Body of pancreas (tissue), 4 donors: ENCODE results near the gene DOC2B. TPM values are rescaled to one million over a fixed set of nuclear protein-coding genes. Genes with fewer than 3 reads are reported as not detected.

Experiments
- ATAC-seq: fragments of 150-250 bp; one replicate; pipeline ENCODE4 v1.9.1; 2016
- DNase-seq, 4 donors: peaks; one replicate each; pipeline ENCODE4 v3.0.0-alpha.2; 2019
- H3K27ac ChIP-seq, 4 donors: fragments of 200-600 bp; sonication (generic); 1 replicate in 3 of 4; 2 replicates in 1 of 4; pipeline versions ENCODE4 v1.5.1 to v1.6.1; 2016 to 2019; ENCODE audit warnings: mild to moderate bottlenecking in 1 of 4, mixed read lengths in 1 of 4, moderate library complexity in 1 of 4
- H3K27me3 ChIP-seq, 2 donors: fragments of 200-600 bp; sonication (generic); one replicate each; pipeline ENCODE4 v1.6.0; 2016; ENCODE audit warnings: mild to moderate bottlenecking in 1 of 2
- H3K36me3 ChIP-seq, 2 donors: fragments of 200-600 bp; sonication (generic); replicated peaks in 1 of 2; 2 replicates each; pipeline ENCODE4 v1.5.1; 2016; ENCODE audit warnings: low read depth in 2 of 2; ENCODE audit not compliant: insufficient read depth in 1 of 2
- H3K4me1 ChIP-seq: fragments of 200-600 bp; sonication (generic); one replicate; pipeline ENCODE4 v1.6.0; 2016
- H3K4me3 ChIP-seq, 2 donors: fragments of 200-600 bp; sonication (generic); 1 replicate in 1 of 2; 2 replicates in 1 of 2; pipeline ENCODE4 v1.5.1; 2016 to 2019
- H3K9me3 ChIP-seq, 3 donors: fragments of 200-600 bp; sonication (generic); 1 replicate in 2 of 3; 2 replicates in 1 of 3; pipeline ENCODE4 v1.5.1; 2016
- POLR2A ChIP-seq, 3 donors: fragments of 450-650 bp; IDR thresholded peaks; one replicate each; pipeline ENCODE4 v1.6.1; 2016; ENCODE audit warnings: antibody characterized with exemption in 3 of 3, mild to moderate bottlenecking in 2 of 3
- WGBS, 2 donors: methylation state at CpG; one replicate each; pipeline ENCODE4 v1.1.5; 2017; 5-methylcytosine and 5-hydroxymethylcytosine counted together
- intact Hi-C: fragments of 100-400 bp; cut with DNase I; formaldehyde crosslinking; loops from one replicate; pipeline ENCODE4 v1.15.1; 2023
- total RNA-seq, 2 donors: library from RNA; depleted of rRNA; stranded (reverse); fragments of >200 nt; gene quantifications; one replicate each; pipeline ENCODE4 v1.1.0, GENCODE V29; 2016
- TF ChIP-seq, protein P1 (sequence below), 7 experiments: fragments of 450-650 bp in 4 of 7; fragments of 200-600 bp in 3 of 7; sonication (generic) in 3 of 7; IDR thresholded peaks; one replicate each; pipeline ENCODE4 v1.5.1; 2016 to 2019; ENCODE audit warnings: antibody characterized with exemption in 7 of 7

DOC2B gene
- total RNA-seq: 10 to 100 TPM; 20.0 to 22.4 TPM

DNA sequence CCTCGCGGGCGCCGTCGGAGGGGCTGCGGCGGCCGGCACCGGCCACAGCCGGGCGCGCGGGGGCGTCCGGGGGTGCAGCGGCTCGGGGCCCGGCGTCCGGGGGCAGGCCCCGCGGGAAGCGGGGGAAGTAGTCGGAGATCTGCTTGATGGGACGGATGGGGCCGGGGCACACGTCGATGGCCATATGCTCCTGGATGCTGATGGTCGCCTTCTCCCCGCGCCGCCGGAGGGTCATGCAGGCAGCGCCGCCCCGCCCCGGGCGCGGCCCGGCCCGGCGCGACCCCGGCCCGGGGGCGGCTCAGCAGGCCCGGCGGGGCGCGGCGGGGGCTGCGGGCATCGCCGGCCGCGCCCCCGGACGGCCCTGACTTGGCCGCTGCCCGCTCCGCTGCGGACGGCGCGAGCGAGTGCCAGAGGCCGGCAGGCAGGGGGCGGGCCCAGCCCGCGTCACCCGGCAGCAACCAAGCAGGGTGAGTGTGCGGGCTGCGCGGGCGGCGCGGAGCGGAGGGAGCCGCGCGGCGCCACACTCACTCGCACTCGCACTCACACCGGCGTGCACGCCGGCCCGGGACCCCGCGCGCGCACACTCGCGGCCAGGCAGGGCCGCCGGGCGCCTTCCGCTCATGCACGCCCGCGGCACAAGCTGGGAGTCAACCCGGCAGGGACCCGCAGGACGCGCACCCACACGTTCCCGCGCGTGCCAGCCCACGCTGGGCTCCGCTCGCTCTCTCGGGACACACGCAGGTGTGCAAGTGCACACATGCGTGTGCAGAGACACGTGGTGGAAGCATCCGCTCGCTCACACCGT is at the start of gene DOC2B:
Gene DOC2B, minus strand, starts transcription at position 406 of the 805 bp plus-strand sequence. Its CDS starts 171 bp downstream, at position 235.
- intact Hi-C loops: no loop called here
- peak within 1 kb of the TSS in 1 of 2 donors; percentile 47 for H3K4me3 ChIP-seq
- WGBS, 2 donors: 2% methylated on average over 107 of the region's 120 CpGs; no CpG with 5 or more reads in 1 of the 2 donors
- H3K27me3 ChIP-seq: no peaks in the 10 kb centered on the region
- DNase-seq: peak; percentile 65 to 80 (median 74)
- peak; percentile 72 for ATAC-seq
- H3K9me3 ChIP-seq: no peaks in the 10 kb centered on the region
- TF ChIP-seq, protein P1, sequence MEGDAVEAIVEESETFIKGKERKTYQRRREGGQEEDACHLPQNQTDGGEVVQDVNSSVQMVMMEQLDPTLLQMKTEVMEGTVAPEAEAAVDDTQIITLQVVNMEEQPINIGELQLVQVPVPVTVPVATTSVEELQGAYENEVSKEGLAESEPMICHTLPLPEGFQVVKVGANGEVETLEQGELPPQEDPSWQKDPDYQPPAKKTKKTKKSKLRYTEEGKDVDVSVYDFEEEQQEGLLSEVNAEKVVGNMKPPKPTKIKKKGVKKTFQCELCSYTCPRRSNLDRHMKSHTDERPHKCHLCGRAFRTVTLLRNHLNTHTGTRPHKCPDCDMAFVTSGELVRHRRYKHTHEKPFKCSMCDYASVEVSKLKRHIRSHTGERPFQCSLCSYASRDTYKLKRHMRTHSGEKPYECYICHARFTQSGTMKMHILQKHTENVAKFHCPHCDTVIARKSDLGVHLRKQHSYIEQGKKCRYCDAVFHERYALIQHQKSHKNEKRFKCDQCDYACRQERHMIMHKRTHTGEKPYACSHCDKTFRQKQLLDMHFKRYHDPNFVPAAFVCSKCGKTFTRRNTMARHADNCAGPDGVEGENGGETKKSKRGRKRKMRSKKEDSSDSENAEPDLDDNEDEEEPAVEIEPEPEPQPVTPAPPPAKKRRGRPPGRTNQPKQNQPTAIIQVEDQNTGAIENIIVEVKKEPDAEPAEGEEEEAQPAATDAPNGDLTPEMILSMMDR (IDR thresholded peaks at IDR 0.05): peak in 1 of 7 experiments; percentile 51
- TF ChIP-seq POLR2A (IDR thresholded peaks at IDR 0.05): peak in 1 of 3 donors; percentile 38
- no peaks in the 10 kb centered on the region for H3K36me3 ChIP-seq
- peaks cover 51% of the 10 kb centered on the region for H3K4me1 ChIP-seq
- H3K27ac ChIP-seq: peak within 1 kb of the TSS; percentile 54 to 84 (median 80)

DNA sequence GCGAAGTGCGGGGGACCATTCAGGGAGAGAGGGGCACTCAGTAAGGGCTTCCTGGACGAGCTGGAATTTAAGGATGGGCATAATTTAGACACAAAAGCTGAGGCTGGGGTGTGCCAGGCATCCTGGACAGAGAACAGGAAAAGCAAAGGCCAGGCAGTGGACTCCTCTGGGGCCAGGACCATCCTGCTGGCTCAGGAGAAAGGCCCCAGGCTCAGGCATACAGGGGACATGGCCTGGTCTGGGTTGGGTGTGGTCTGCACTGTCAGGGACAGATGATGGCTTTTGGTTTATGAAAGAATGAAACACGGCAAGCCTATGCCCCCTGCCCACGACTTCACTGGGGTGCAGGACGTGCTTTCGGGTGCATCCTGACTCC is 48.9 kb upstream of the DOC2B start:
- Histone ChIP-seq H3K4me3 (no peak overlapping the region), H3K27me3 (no peaks in the 10 kb centered on the region), H3K4me1 (no peaks in the 10 kb centered on the region), H3K9me3 (no peaks in the 10 kb centered on the region), H3K36me3 (no peaks in the 10 kb centered on the region), H3K27ac (no peak overlapping the region)
- TF ChIP-seq, protein P1 (IDR thresholded peaks at IDR 0.05): no peak
- TF ChIP-seq POLR2A (IDR thresholded peaks at IDR 0.05): no peak
- ATAC-seq: no peak
- peak in 1 of 4 donors; percentile 9 for DNase-seq
- intact Hi-C loops: no loop called here
- 92 to 94% methylated on average over 7 of the region's 7 CpGs for WGBS, 2 donors

GRCh38 chr17:229709-230394 is 48.4 kb upstream of the DOC2B start:
- TF ChIP-seq, protein P1 (IDR thresholded peaks at IDR 0.05): no peak
- TF ChIP-seq POLR2A (IDR thresholded peaks at IDR 0.05): no peak
- 87 to 90% methylated on average over 13 to 14 of the region's 15 CpGs for WGBS, 2 donors
- H3K27me3 ChIP-seq: no peaks in the 10 kb centered on the region
- intact Hi-C loops: no loop called here
- no peak for ATAC-seq
- H3K4me1 ChIP-seq: no peaks in the 10 kb centered on the region
- no peak overlapping the region for H3K27ac ChIP-seq
- H3K9me3 ChIP-seq: no peaks in the 10 kb centered on the region
- DNase-seq: peak in 1 of 4 donors; percentile 9
- H3K36me3 ChIP-seq: no peaks in the 10 kb centered on the region
- H3K4me3 ChIP-seq: no peak overlapping the region

DNA sequence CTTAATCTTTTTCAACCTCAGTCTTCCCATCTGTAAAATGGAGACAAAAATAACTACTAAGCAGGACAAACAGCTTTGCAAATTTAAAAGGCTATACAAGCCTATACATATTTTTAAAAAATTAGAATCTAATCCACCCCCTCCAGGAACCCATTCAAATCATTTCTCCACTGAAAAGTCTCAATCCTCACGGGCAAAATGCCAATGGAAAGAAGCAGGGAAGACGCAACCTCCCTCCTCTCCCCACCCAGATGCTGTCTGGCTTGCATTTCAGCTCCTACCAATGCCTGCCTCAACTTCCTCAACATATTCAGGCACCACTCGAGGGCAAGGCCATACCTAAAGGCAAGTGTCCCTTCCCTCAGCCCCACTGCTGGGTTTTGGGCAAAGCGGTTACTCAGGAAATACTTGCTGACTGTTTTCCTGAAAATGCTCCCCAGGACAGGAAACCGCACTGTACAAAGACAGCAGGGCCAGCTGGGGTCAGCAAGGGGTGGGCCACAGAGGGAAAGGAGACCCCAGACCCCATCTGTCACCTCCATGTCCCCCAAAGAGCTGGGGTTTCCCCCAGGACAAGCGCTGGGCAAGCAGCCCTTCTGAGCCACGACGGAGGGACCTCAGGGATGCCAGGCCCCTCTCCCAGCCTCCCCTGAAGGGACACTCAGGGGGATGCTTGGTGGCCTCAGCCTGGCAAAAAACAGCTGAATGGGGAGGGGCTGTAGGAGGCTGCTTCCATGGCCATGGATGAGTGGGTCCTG is 47.7 kb upstream of the DOC2B start:
- H3K4me1 ChIP-seq: no peaks in the 10 kb centered on the region
- H3K27ac ChIP-seq: no peak overlapping the region
- H3K36me3 ChIP-seq: no peaks in the 10 kb centered on the region
- WGBS, 2 donors: 82 to 85% methylated on average over 5 to 6 of the region's 8 CpGs
- DNase-seq (peak in 1 of 4 donors; percentile 7), ATAC-seq (no peak)
- H3K27me3 ChIP-seq: no peaks in the 10 kb centered on the region
- intact Hi-C loops: no loop called here
- H3K9me3 ChIP-seq: no peaks in the 10 kb centered on the region
- TF ChIP-seq POLR2A (IDR thresholded peaks at IDR 0.05): no peak
- no peak overlapping the region for H3K4me3 ChIP-seq
